Heart left ventricle (tissue), 13 donors: ENCODE data around the gene TRIM14.

Experiments used
- CTCF ChIP-seq, 12 donors: fragments of 200-600 bp; sonication (generic) in 4 of 12; IDR thresholded peaks; one replicate each; pipeline versions ENCODE4 v1.5.0 to v1.8.0; 2018 to 2022; ENCODE audit warnings: antibody characterized with exemption in 12 of 12, mild to moderate bottlenecking in 5 of 12
- POLR2A ChIP-seq, 2 donors: fragments of 450-650 bp; IDR thresholded peaks; one replicate each; pipeline ENCODE4 v1.6.1; 2017; ENCODE audit warnings: antibody characterized with exemption in 2 of 2, mild to moderate bottlenecking in 2 of 2, moderate library complexity in 2 of 2
- donor health status: ischemic (EF 13 %, LVEDD 7.1; RV severe dilation, severe dysfunction).
- donor health status: DM: no; HTN: yes; CAD: no.
- donor health status: DM: no; HTN: no; CAD: no.
- donor health status: ischemic (EF 25% LVEDD 6.9; RV normal size, moderate dysfunction).
- donor health status: ischemic (EF 25% LVEDD 5.7; RV mildly dilated, moderate dysfunction).
- donor health status: ischemic (EF 35%, LVEDD 5.7; RV mildly dilated, moderate dysfunction).
- donor health status: nonischemic (EF 11% LVEDD 7.7; RV severe dilation, severe dysfunction).
- donor health status: DM: yes; HTN: yes; CAD: no.
- donor health status: PGD.
- donor health status: ischemic (EF 29% LVEDD 5.4; RV normal size, mild dysfunction).
- donor health status: nonischemic (EF 23%, LVEDD 6.1; RV moderate dilation, normal function).

GRCh38 chr9:98157372-98157771, 38.4 kb upstream of the TRIM14 start:
- TF ChIP-seq POLR2A (IDR thresholded peaks at IDR 0.05) (no peak), CTCF (IDR thresholded peaks at IDR 0.05) (no peak)
